ENCODE data around the gene FAM76B.

DNA sequence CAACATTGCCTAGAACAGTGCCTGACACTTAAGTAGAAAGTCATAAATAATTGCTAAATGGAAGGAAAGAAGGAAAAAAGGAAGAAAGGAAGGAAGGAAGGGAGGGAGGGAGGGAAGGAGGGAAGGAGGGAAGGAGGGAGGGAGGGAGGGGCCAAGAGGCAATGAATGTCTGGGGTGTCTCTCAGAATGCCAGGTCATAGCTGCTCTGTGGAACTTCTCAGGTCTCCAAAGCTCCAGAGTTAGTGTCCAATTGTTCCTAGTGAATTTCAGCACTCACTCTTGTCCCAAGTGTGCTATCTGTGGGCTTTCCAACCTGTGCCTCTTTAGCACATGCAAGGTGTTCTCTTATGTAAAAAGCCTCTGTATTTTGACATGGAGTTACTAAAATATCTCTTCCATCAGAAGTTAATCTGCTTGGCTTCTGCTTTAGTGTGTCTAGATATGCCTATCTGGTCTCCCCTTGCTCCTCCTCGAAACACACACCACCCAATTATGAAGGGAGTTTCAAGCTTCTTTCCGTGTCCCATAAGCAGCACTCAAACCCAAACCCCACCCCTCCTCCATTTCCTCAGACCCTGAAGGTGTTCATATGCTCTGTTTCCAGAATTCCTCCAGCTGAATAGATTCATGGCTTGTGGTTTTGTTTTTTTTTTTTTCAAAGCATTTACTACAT, 56.5 kb downstream of the FAM76B start:
- TF ChIP-seq EZH2 (IDR thresholded peaks at IDR 0.05; ENCODE audit: low read length): no peak
- TF ChIP-seq, protein P1, sequence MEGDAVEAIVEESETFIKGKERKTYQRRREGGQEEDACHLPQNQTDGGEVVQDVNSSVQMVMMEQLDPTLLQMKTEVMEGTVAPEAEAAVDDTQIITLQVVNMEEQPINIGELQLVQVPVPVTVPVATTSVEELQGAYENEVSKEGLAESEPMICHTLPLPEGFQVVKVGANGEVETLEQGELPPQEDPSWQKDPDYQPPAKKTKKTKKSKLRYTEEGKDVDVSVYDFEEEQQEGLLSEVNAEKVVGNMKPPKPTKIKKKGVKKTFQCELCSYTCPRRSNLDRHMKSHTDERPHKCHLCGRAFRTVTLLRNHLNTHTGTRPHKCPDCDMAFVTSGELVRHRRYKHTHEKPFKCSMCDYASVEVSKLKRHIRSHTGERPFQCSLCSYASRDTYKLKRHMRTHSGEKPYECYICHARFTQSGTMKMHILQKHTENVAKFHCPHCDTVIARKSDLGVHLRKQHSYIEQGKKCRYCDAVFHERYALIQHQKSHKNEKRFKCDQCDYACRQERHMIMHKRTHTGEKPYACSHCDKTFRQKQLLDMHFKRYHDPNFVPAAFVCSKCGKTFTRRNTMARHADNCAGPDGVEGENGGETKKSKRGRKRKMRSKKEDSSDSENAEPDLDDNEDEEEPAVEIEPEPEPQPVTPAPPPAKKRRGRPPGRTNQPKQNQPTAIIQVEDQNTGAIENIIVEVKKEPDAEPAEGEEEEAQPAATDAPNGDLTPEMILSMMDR (optimal IDR thresholded peaks at IDR 0.05 in 1 of 3, IDR thresholded peaks at IDR 0.05 in 1 of 3, conservative IDR thresholded peaks at IDR 0.05 in 1 of 3; ENCODE audit: extremely low read depth in 1 of 3, insufficient read depth in 2 of 3, low read length in 3 of 3): no peak

All from keratinocyte (primary cell).